HepG2 (cell line): ENCODE results near the gene HOXB5.

ENCODE experiments used
- ELF1 ChIP-seq: sonication (generic); formaldehyde crosslinking; IDR thresholded peaks from 2 replicates; pipeline ENCODE4 v1.4.0; 2020; ENCODE audit warnings: missing genetic modification reagents
- PAWR ChIP-seq: sonication (generic); formaldehyde crosslinking; IDR thresholded peaks from 2 replicates; pipeline ENCODE4 v1.4.0; 2020; ENCODE audit warnings: missing genetic modification reagents, mild to moderate bottlenecking, borderline replicate concordance
- POLR2AphosphoS5 ChIP-seq: IDR thresholded peaks from 2 replicates; pipeline ENCODE4 v1.6.1; 2012; ENCODE audit warnings: low read depth, low read length
- YY1 ChIP-seq: IDR thresholded peaks from 2 replicates; pipeline ENCODE4 v1.6.1; 2011; ENCODE audit warnings: low read length, low read depth, moderate library complexity, mild to moderate bottlenecking; ENCODE audit not compliant: insufficient read depth, insufficient replicate concordance
- TF ChIP-seq, protein P1 (sequence below): sonication (generic); formaldehyde crosslinking; conservative IDR thresholded peaks from 2 replicates; pipeline ENCODE4 v1.8.1; 2023; ENCODE audit warnings: missing genetic modification reagents

GRCh38 chr17:48542698-48543106 is 50.9 kb downstream of the HOXB5 start:
- TF ChIP-seq YY1 (no peak), PAWR (no peak), POLR2AphosphoS5 (no peak), ELF1 (CRISPR knock-in tag) (no peak)
- TF ChIP-seq, protein P1, sequence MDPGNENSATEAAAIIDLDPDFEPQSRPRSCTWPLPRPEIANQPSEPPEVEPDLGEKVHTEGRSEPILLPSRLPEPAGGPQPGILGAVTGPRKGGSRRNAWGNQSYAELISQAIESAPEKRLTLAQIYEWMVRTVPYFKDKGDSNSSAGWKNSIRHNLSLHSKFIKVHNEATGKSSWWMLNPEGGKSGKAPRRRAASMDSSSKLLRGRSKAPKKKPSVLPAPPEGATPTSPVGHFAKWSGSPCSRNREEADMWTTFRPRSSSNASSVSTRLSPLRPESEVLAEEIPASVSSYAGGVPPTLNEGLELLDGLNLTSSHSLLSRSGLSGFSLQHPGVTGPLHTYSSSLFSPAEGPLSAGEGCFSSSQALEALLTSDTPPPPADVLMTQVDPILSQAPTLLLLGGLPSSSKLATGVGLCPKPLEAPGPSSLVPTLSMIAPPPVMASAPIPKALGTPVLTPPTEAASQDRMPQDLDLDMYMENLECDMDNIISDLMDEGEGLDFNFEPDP (CRISPR knock-in tag): no peak
